Gastroesophageal sphincter (tissue), 4 donors: Measurements from ENCODE around the gene GNAI2. TPM values are rescaled to one million over a fixed set of nuclear protein-coding genes. Genes with fewer than 3 reads are reported as not detected.
A peak's percentile ranks its signal among the peaks of the same experiment; 100 is the strongest.

ENCODE experiments used
- ATAC-seq: fragments of 150-250 bp; one replicate; pipeline ENCODE4 v1.9.1; 2016; ENCODE audit warnings: mild to moderate bottlenecking, moderate library complexity
- H3K27ac ChIP-seq, 4 donors: fragments of 200-600 bp; sonication (generic) in 3 of 4; 1 replicate in 3 of 4; 2 replicates in 1 of 4; pipeline ENCODE4 v1.5.1; 2016 to 2019
- H3K27me3 ChIP-seq: fragments of 200-600 bp; sonication (generic); one replicate; pipeline ENCODE4 v1.5.1; 2019
- H3K36me3 ChIP-seq, 2 donors: fragments of 200-600 bp; sonication (generic); one replicate each; pipeline ENCODE4 v1.5.1; 2019; ENCODE audit warnings: control low read depth in 1 of 2
- H3K4me1 ChIP-seq, 3 donors: fragments of 200-600 bp; sonication (generic); 1 replicate in 2 of 3; 2 replicates in 1 of 3; pipeline ENCODE4 v1.5.1; 2016 to 2019; ENCODE audit warnings: control low read depth in 2 of 3
- H3K4me3 ChIP-seq, 2 donors: fragments of 200-600 bp; sonication (generic); one replicate each; pipeline ENCODE4 v1.5.1; 2019; ENCODE audit warnings: mild to moderate bottlenecking in 1 of 2, moderate library complexity in 1 of 2
- H3K9me3 ChIP-seq, 3 donors: fragments of 200-600 bp; sonication (generic); one replicate each; pipeline ENCODE4 v1.5.1; 2017 to 2019; ENCODE audit warnings: control low read depth in 2 of 3
- CTCF ChIP-seq, 4 experiments: fragments of 200-600 bp in 2 of 4; fragments of 450-650 bp in 2 of 4; sonication (generic) in 1 of 4; IDR thresholded peaks; one replicate each; pipeline ENCODE4 v1.5.1; 2017 to 2019; ENCODE audit warnings: antibody characterized with exemption in 4 of 4, mild to moderate bottlenecking in 2 of 4, moderate library complexity in 2 of 4
- EP300 ChIP-seq: sonication (generic); formaldehyde crosslinking; IDR thresholded peaks from one replicate; pipeline ENCODE4 v1.6.1; 2017; ENCODE audit warnings: antibody characterized with exemption, mild to moderate bottlenecking
- POLR2A ChIP-seq, 2 donors: fragments of 450-650 bp; IDR thresholded peaks; one replicate each; pipeline ENCODE4 v1.6.1; 2017; ENCODE audit warnings: antibody characterized with exemption in 2 of 2, mild to moderate bottlenecking in 2 of 2, moderate library complexity in 1 of 2
- POLR2AphosphoS5 ChIP-seq: sonication (generic); formaldehyde crosslinking; IDR thresholded peaks from one replicate; pipeline ENCODE4 v1.6.1; 2017; ENCODE audit warnings: antibody characterized with exemption
- WGBS, 2 donors: methylation state at CpG; one replicate each; pipeline ENCODE4 v1.1.5; 2018; ENCODE audit warnings: low coverage in 1 of 2; 5-methylcytosine and 5-hydroxymethylcytosine counted together
- total RNA-seq, 4 donors: library from RNA; depleted of rRNA; stranded (reverse); fragments of >200 nt; gene quantifications; one replicate each; pipeline ENCODE4 v1.1.0, GENCODE V29; 2016

GNAI2 gene
- total RNA-seq, 4 donors from 2014 or later: 172 to 262 (median 222) TPM

- Histone ChIP-seq H3K27ac (peak overlapping the region; percentile 69 to 93 (median 90)), H3K27me3 (no peaks in the 10 kb centered on the region), H3K4me3 (peak overlapping the region in 1 of 2 donors; percentile 100), H3K4me1 (peaks cover 0 to 40% (median 16%) of the 10 kb centered on the region in 3 donors), H3K9me3 (no peaks in the 10 kb centered on the region), H3K36me3 (peaks cover 0 to 36% of the 10 kb centered on the region in 2 donors)
- TF ChIP-seq EP300 (no peak), CTCF (IDR thresholded peaks at IDR 0.05) (no peak), POLR2AphosphoS5 (no peak), POLR2A (IDR thresholded peaks at IDR 0.05) (no peak)
- ATAC-seq: no peak
- WGBS, 2 donors: 100% methylated on average over 1 of the region's 12 CpGs; no CpG with 5 or more reads in 1 of the 2 donors
Measured at GRCh38 chr3:50293079-50293801, 57.2 kb downstream of the GNAI2 start.

- Histone ChIP-seq H3K4me3 (no peak overlapping the region), H3K36me3 (peaks cover 0 to 28% of the 10 kb centered on the region in 2 donors), H3K27ac (no peak overlapping the region), H3K4me1 (peaks cover 0 to 47% (median 21%) of the 10 kb centered on the region in 3 donors), H3K27me3 (no peaks in the 10 kb centered on the region), H3K9me3 (no peaks in the 10 kb centered on the region)
- ATAC-seq: no peak
- TF ChIP-seq POLR2A (IDR thresholded peaks at IDR 0.05): no peak
- no peak for TF ChIP-seq EP300
- no peak for TF ChIP-seq CTCF (IDR thresholded peaks at IDR 0.05)
- no peak for TF ChIP-seq POLR2AphosphoS5
- 85% methylated on average over 2 of the region's 4 CpGs; no CpG with 5 or more reads in 1 of the 2 donors for WGBS, 2 donors
Measured at GRCh38 chr3:50294089-50294488, 58.1 kb downstream of the GNAI2 start.

- peaks cover 0 to 49% (median 21%) of the 10 kb centered on the region in 3 donors for H3K4me1 ChIP-seq
- WGBS, 2 donors: no CpG with 5 or more reads among the region's 22 CpGs
- H3K9me3 ChIP-seq: no peaks in the 10 kb centered on the region
- no peak overlapping the region for H3K27ac ChIP-seq
- H3K36me3 ChIP-seq: peaks cover 0 to 21% of the 10 kb centered on the region in 2 donors
- H3K4me3 ChIP-seq: no peak overlapping the region
- H3K27me3 ChIP-seq: no peaks in the 10 kb centered on the region
- no peak for ATAC-seq
- TF ChIP-seq EP300: no peak
Measured at GRCh38 chr3:50294492-50295403, 58.7 kb downstream of the GNAI2 start.

- Histone ChIP-seq H3K4me1 (peaks cover 0 to 51% (median 29%) of the 10 kb centered on the region in 3 donors), H3K9me3 (no peaks in the 10 kb centered on the region), H3K27ac (no peak overlapping the region), H3K27me3 (no peaks in the 10 kb centered on the region), H3K36me3 (peaks cover 0 to 12% of the 10 kb centered on the region in 2 donors), H3K4me3 (no peak overlapping the region)
- TF ChIP-seq POLR2A (IDR thresholded peaks at IDR 0.05) (no peak), EP300 (no peak), CTCF (IDR thresholded peaks at IDR 0.05) (no peak), POLR2AphosphoS5 (no peak)
- WGBS, 2 donors: 86% methylated on average over 5 of the region's 8 CpGs; no CpG with 5 or more reads in 1 of the 2 donors
- no peak for ATAC-seq
Measured at GRCh38 chr3:50295553-50296431, 59.8 kb downstream of the GNAI2 start.
